Activated gamma-delta T cell treated with Interleukin-2 at 50 U/mL for 16 hours (primary cell): ENCODE data around the gene MARCHF9.
A peak's percentile ranks its signal among the peaks of the same experiment; 100 is the strongest.
"Not testable (repeated sequence)": the region's sequence is repeated elsewhere in the genome, so short reads cannot be mapped to it uniquely, and the experiment has no call there.

Experiments
- DNase-seq: peaks from one replicate; pipeline ENCODE4 v3.0.0-alpha.2; 2020

Gene MARCHF9

DNA sequence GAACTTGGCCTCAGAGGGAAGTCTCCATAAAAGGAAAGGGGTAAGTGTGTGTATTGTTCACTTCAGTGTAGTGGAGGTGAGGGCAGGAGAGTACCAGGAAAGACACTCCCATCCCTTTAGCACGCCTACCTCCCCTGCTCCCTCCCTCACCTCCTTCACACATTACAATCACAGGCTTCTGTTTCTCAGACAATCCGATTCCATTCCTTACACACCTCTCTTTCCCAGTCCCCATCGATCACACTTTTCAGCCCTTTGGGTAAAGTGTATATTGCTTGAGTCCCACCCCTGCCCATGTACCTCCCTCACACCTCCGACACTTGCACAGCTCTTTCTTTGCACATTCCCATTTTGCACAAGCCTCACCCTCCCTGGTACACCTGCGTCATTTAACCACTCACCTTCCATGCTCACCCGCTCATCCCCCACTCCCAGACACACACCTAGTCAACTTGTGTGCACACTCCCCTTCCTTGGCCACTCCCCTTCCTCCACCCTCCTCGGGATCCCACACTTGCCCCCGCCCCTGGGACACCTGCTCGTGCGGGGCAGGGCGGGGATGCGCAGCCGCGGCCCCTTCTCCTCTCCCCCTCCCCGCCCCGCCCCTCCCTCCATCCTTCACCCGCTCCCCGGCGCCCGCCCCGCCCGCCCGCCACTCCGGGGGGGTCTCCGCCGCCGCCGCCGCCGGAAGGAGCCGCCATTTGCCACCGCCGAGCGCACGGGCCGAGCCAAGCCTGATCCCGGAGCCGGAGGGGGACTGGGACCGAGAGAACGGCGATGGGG, at the start of gene MARCHF9:
MARCHF9 (plus strand) TSS at position 693 of the 783 bp plus-strand sequence. CDS start 426 bp downstream, outside the sequence.
- peak; percentile 77 for DNase-seq

- no peak for DNase-seq
These were observed 47.7 kb upstream of the MARCHF9 start for GRCh38 chr12:57707250-57707649.

- DNase-seq, result no peak
These were observed 46.6 kb upstream of the MARCHF9 start for GRCh38 chr12:57708296-57708695.

- no peak for DNase-seq
These were observed 42.2 kb upstream of the MARCHF9 start for GRCh38 chr12:57712701-57713100.

DNA sequence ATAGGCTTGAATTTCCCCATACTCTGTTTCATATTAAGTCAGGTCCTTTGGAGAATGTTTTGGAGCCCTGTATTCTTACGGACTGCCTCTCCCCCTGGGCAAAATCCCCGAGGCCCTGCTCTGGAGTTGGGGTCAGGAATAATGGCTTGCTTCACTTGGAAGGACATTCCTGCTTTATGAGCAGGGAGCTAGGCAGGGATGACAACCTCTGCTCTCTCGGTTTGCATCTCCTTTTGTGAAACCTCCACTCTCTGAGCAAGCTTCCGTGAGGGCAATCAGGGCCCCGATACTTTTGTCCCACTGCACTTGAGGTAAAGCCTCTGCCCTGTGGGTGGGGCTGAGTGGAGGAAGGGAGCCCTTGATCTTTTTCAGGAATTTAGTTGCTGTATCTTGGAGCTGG, 41.7 kb upstream of the MARCHF9 start:
- DNase-seq, result no peak

- not testable (repeated sequence) for DNase-seq
These were observed 39.7 kb upstream of the MARCHF9 start for GRCh38 chr12:57715036-57715748.

DNA sequence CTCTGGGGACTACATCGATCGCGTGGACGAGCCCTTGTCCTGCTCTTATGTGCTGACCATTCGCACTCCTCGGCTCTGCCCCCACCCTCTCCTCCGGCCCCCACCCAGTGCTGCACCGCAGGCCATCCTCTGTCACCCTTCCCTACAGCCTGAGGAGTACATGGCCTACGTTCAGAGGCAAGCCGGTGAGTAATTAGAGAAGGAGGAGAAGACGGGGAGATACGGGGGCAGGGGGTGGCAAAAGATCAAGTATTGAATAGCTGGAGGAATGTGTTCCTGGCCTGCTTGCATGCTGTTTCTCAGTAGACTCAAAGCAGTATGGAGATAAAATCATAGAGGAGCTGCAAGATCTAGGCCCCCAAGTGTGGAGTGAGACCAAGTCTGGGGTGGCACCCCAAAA, 39.1 kb upstream of the MARCHF9 start:
- no peak for DNase-seq

- DNase-seq, result no peak
These were observed 38.6 kb upstream of the MARCHF9 start for GRCh38 chr12:57716305-57716704.

GRCh38 chr12:57717131-57717530, 37.8 kb upstream of the MARCHF9 start:
- DNase-seq, result no peak

DNA sequence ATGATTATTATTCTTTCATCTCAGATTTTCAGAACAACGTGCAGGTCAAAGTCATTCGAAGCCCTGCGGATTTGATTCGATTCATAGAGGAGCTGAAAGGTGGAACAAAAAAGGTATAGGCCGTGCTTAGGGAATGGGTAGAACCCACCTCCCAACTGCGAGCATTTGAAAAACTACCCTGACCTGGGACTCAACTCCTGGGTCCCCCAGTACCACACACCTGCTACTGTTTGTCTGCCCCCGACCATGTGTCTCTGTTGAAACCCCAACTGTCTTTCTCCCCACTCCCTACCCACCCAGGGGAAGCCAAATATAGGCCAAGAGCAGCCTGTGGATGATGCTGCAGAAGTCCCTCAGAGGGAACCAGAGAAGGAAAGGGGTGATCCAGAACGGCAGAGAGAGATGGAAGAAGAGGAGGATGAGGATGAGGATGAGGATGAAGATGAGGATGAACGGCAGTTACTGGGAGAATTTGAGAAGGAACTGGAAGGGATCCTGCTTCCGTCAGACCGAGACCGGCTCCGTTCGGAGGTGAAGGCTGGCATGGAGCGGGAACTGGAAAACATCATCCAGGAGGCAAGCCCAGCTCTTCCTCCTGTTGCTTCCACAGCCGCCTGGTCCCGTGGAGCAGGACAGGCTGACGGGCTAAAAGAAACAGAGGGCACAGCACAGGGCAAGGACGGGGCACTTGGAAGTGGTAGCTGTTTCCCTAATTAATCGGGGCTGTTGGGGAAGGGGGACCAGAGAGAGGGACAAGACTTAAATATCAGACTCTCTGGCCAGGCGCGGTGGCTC, 36.9 kb upstream of the MARCHF9 start:
- DNase-seq, result no peak

DNA sequence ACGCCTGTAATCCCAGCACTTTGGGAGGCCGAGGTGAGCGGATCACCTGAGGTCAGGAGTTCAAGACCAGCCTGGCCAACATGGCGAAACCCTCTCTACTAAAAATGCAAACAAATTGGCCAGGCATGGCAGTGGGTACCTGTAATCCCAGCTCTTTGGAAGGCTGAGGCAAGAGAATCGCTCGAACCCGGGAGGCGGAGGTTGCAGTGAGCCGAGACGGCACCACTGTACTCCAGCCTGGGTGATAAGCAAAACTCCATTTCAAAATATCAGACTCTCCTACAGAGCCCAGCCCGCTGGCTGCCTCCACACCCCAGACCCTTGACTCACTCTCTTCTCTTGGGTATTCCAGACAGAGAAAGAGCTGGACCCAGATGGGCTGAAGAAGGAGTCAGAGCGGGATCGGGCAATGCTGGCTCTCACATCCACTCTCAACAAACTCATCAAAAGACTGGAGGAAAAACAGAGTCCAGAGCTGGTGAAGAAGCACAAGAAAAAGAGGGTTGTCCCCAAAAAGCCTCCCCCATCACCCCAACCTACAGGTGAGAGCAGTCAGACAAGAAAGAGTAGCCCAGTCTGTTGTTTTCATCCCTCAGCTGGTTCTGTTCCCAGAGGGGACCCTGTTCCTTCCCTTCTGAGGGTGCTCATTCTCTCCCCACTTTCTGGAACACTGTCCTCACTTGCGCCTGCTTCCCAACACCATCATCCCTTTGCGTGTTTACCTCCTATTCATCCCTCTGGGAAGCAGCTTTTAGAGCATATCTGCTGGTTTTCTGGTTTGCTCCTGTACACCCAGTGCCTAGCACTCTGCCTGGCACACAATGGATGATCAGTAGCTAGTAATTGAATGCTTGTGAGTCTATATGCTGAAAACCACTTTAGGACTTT, 36.0 kb upstream of the MARCHF9 start:
- no peak for DNase-seq

DNA sequence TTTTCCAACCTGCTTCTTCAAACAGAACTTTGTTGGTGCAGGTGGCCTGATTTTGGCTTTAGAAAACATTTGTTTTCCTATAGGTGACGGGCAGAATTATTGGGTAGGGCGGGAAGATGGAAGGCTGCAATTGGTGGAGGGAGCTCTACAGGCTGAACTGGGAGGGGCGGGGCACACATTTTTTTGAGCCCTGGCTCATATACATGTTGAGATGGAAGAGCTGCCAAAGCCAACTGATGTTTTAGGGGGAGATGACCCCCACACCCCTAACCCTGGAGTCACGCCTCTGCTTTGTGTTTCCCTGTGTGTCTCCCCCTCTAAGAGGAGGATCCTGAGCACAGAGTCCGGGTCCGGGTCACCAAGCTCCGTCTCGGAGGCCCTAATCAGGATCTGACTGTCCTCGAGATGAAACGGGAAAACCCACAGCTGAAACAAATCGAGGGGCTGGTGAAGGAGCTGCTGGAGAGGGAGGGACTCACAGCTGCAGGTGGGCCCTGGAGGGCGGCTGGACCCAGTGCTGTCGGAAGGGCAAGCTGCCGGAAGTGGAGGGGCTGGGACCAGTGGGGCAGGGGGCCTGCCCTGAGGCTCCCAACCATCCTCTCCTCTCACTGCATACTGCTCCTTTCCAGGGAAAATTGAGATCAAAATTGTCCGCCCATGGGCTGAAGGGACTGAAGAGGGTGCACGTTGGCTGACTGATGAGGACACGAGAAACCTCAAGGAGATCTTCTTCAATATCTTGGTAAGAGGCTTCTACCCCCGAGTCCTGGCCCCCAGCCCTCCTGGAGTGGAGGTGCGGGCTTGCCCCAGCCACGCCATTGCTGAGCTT, 34.9 kb upstream of the MARCHF9 start:
- no peak for DNase-seq

DNA sequence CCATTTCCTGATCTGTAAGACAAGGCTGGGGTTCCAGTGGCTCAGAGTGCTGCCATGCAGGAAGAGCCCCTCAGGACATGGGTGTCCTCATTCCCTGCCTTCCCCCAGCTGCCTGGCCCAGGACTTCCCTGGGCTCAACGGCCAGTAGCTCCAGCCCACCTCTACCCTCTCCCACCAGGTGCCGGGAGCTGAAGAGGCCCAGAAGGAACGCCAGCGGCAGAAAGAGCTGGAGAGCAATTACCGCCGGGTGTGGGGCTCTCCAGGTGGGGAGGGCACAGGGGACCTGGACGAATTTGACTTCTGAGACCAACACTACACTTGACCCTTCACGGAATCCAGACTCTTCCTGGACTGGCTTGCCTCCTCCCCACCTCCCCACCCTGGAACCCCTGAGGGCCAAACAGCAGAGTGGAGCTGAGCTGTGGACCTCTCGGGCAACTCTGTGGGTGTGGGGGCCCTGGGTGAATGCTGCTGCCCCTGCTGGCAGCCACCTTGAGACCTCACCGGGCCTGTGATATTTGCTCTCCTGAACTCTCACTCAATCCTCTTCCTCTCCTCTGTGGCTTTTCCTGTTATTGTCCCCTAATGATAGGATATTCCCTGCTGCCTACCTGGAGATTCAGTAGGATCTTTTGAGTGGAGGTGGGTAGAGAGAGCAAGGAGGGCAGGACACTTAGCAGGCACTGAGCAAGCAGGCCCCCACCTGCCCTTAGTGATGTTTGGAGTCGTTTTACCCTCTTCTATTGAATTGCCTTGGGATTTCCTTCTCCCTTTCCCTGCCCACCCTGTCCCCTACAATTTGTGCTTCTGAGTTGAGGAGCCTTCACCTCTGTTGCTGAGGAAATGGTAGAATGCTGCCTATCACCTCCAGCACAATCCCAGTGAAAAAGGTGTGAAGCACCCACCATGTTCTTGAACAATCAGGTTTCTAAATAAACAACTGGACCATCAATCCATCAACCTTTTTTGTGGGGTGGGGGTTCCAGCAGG, 34.0 kb upstream of the MARCHF9 start:
- DNase-seq, result no peak

DNA sequence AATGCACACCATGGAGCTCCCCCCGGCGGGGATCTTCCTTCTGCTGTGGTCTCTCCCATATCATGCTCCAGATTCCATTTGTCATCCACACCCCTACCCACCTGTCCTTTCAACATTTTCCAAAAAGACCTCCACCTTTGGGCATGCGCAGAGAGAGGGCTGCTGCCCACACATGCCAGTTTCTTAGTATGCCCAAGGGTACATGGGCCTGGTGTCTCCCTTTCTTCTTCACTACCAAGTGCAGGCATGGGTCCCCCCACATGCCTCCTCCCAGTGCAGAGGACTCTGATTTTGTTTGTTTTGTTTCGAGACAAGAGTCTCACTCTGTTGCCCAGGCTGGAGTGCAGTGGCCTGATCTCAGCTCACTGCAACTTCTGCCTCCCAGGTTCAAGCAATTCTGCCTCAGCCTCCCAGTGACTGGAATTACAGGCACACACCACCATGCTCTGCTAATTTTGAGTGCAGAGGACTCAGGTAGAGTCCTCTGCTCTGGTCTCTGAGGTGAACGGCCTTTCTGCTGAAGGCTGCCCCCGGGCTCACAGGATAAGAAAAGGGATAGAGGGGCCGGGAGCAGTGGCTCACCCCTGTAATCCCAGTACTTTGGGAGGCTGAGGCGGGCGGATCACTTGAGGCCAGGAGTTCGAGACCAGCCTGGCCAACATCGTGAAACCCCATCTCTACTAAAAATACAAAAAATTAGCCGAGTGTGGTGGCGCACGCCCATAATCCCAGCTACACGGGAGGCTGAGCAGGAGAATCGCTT, 32.9 kb upstream of the MARCHF9 start:
- DNase-seq, result not testable (repeated sequence)

- no peak for DNase-seq
These were observed 31.9 kb upstream of the MARCHF9 start for GRCh38 chr12:57722716-57723629.

DNA sequence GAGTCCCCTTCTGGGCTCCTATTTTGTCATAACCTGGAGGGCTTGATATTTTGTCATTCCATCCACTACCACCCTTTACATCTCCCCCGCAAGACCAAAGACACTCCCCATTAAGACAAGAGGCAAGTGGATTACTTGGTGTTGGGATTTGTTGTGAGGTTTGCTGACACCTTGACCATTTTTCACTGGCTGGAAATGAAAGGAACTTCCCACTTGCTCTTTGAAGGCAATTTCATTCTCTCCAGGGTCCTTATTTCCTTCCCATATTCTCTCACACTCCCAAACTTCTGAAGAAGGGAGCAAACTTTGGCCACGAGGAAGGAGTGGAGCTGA, 31.3 kb upstream of the MARCHF9 start:
- DNase-seq, result no peak

- no peak for DNase-seq
These were observed 30.6 kb upstream of the MARCHF9 start for GRCh38 chr12:57724003-57724935.
